ENCODE results near the gene KCNAB1. TPM values are rescaled to one million over a fixed set of nuclear protein-coding genes. Genes with fewer than 3 reads are reported as not detected.

KCNAB1 gene
- total and polyA plus RNA-seq, 2 donors (not counting 3 experiments of a cell fraction or from before 2014, with no cell fraction given), result 0.21 TPM; not detected in 1

DNA sequence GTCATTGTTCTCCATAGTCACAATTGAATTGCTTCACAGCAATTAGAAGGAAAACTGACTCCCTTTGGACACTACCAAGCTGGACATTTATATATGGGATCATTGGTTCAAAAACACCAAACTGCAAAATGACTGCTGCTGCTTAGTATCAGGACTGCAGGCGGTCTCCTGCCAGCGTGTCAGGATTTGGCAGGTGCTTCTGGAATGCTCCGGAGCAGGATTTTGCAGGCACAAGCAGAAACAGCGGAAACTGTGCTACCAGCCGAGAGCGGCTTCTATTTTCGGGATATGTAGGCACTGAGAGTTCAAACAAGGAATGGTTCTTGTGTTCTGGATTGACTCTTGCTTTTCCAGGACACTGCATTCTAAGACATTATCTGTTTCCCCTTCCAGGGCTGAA lies 339.1 kb downstream of the KCNAB1 start:
- no peak overlapping the region for H3K4me3 ChIP-seq (replicated peaks in 1 of 3; ENCODE audit: insufficient read depth in 1 of 3, low read depth in 1 of 3, low read length in 3 of 3)
- no TSS peak for BruUV-seq (replicated peaks)
- dilution Hi-C loops (cut with MboI; ENCODE audit: extremely low pct_ligation_motif_present, low sequenced_read_pairs), result no loop called here
- DNase-seq (ENCODE audit: low read depth, low spot score) (no peak), FAIRE-seq (no peak)
- H3K9me1 ChIP-seq (replicated peaks; ENCODE audit: control insufficient read depth, extremely low read depth, insufficient read depth, low read length), result no peaks in the 10 kb centered on the region
- POLR2A ChIA-PET, result no interaction called here
- H3K36me3 ChIP-seq (ENCODE audit: control insufficient read depth in 2 of 2, extremely low read depth in 1 of 2, insufficient read depth in 2 of 2, low read length in 2 of 2), result no peaks in the 10 kb centered on the region
- H3K4me1 ChIP-seq (ENCODE audit: control insufficient read depth, extremely low read depth, insufficient read depth, low read length), result no peaks in the 10 kb centered on the region
- H3K9ac ChIP-seq (replicated peaks; ENCODE audit: extremely low read depth, insufficient read depth, low read length), result no peak overlapping the region
- H3K27me3 ChIP-seq (ENCODE audit: control insufficient read depth in 2 of 2, insufficient read depth in 2 of 2, low read length in 2 of 2), result no peaks in the 10 kb centered on the region
- no peaks in the 10 kb centered on the region for H3K9me3 ChIP-seq (replicated peaks; ENCODE audit: control insufficient read depth, insufficient read depth, low read length)
- TF ChIP-seq EZH2 (IDR thresholded peaks at IDR 0.05; ENCODE audit: borderline replicate concordance, low read depth, low read length, severe bottlenecking) (no peak), POLR2A (IDR thresholded peaks at IDR 0.05; ENCODE audit: low read depth, low read length) (no peak), POLR2AphosphoS5 (IDR thresholded peaks at IDR 0.05; ENCODE audit: insufficient read depth, low read depth, low read length) (no peak), CTCF (IDR thresholded peaks at IDR 0.05; ENCODE audit: extremely low read depth in 1 of 2, insufficient read depth in 1 of 2, low read depth in 1 of 2, low read length in 2 of 2) (no peak)
- TF ChIP-seq, protein P1, sequence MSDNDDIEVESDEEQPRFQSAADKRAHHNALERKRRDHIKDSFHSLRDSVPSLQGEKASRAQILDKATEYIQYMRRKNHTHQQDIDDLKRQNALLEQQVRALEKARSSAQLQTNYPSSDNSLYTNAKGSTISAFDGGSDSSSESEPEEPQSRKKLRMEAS (IDR thresholded peaks at IDR 0.05; ENCODE audit: insufficient read depth, insufficient read length), result no peak
- no peak overlapping the region for H3K27ac ChIP-seq (ENCODE audit: insufficient read depth, low read depth, low read length)
- CTCF ChIA-PET, result interaction anchor here (1.1 to 3.3 kb wide), 4 partner anchors 9 to 76 kb away, joined by 3 to 25 read pairs (median 3); no protein-coding TSS in a partner anchor
- no peaks in the 10 kb centered on the region for H4K20me1 ChIP-seq (replicated peaks; ENCODE audit: control insufficient read depth, extremely low read depth, insufficient read depth, low read length)
- no peaks in the 10 kb centered on the region for H3K79me2 ChIP-seq (ENCODE audit: control insufficient read depth, insufficient read depth, low read length)
- intact Hi-C loops (cut with micrococcal nuclease), result no loop called here
- H2AFZ ChIP-seq (ENCODE audit: low read depth, low read length), result no peak overlapping the region
- H3K4me2 ChIP-seq (ENCODE audit: insufficient read depth, low read length), result no peak overlapping the region

DNA sequence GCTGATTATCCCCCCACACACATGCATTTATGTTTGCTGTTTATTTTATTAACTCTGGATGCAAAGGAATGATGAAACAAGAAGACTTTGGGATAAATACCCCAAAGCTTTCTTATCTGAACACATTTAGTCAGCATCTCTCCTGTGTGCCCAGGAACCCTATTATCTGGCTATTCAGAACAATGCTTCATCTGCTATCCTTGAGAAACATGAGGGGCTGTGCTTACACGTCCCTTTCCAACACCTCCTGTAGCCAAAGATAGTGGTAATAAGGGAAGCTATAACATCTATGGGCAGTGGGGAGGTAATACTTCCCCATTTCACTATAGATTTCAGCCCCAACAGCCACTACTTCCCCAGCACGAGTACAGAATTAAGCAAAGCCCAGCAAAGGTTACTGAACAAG lies 339.8 kb downstream of the KCNAB1 start:
- H3K4me3 ChIP-seq (replicated peaks in 1 of 3; ENCODE audit: insufficient read depth in 1 of 3, low read depth in 1 of 3, low read length in 3 of 3), result no peak overlapping the region
- no peak overlapping the region for H3K4me2 ChIP-seq (ENCODE audit: insufficient read depth, low read length)
- no peaks in the 10 kb centered on the region for H3K27me3 ChIP-seq (ENCODE audit: control insufficient read depth in 2 of 2, insufficient read depth in 2 of 2, low read length in 2 of 2)
- POLR2A ChIA-PET, result no interaction called here
- H4K20me1 ChIP-seq (replicated peaks; ENCODE audit: control insufficient read depth, extremely low read depth, insufficient read depth, low read length), result no peaks in the 10 kb centered on the region
- FAIRE-seq, result no peak
- no peak overlapping the region for H2AFZ ChIP-seq (ENCODE audit: low read depth, low read length)
- H3K27ac ChIP-seq (ENCODE audit: insufficient read depth, low read depth, low read length), result no peak overlapping the region
- TF ChIP-seq POLR2AphosphoS5 (IDR thresholded peaks at IDR 0.05; ENCODE audit: insufficient read depth, low read depth, low read length), result no peak
- no peak for TF ChIP-seq GATA2 (IDR thresholded peaks at IDR 0.05; ENCODE audit: insufficient read depth, insufficient read length, low read depth, low read length)
- TF ChIP-seq, protein P1 (IDR thresholded peaks at IDR 0.05; ENCODE audit: insufficient read depth, insufficient read length), result no peak
- no peak for TF ChIP-seq POLR2A (IDR thresholded peaks at IDR 0.05; ENCODE audit: low read depth, low read length)
- no peak for TF ChIP-seq EZH2 (IDR thresholded peaks at IDR 0.05; ENCODE audit: borderline replicate concordance, low read depth, low read length, severe bottlenecking)
- no peak for TF ChIP-seq FOS (IDR thresholded peaks at IDR 0.05; ENCODE audit: borderline replicate concordance, insufficient read depth, low read length)
- TF ChIP-seq CTCF (IDR thresholded peaks at IDR 0.05; ENCODE audit: extremely low read depth in 1 of 2, insufficient read depth in 1 of 2, low read depth in 1 of 2, low read length in 2 of 2), result no peak
- TF ChIP-seq JUN (IDR thresholded peaks at IDR 0.05; ENCODE audit: borderline replicate concordance, insufficient read depth, insufficient read length, low read depth), result no peak
- no peak for TF ChIP-seq MYC (IDR thresholded peaks at IDR 0.05; ENCODE audit: low read depth, low read length)
- no peaks in the 10 kb centered on the region for H3K9me1 ChIP-seq (replicated peaks; ENCODE audit: control insufficient read depth, extremely low read depth, insufficient read depth, low read length)
- H3K36me3 ChIP-seq (ENCODE audit: control insufficient read depth in 2 of 2, extremely low read depth in 1 of 2, insufficient read depth in 2 of 2, low read length in 2 of 2), result no peaks in the 10 kb centered on the region
- DNase-seq (ENCODE audit: low read depth, low spot score), result no peak
- no peak overlapping the region for H3K9ac ChIP-seq (replicated peaks; ENCODE audit: extremely low read depth, insufficient read depth, low read length)
- no TSS peak for BruUV-seq (replicated peaks)
- dilution Hi-C loops (cut with MboI; ENCODE audit: extremely low pct_ligation_motif_present, low sequenced_read_pairs), result no loop called here
- no peaks in the 10 kb centered on the region for H3K4me1 ChIP-seq (ENCODE audit: control insufficient read depth, extremely low read depth, insufficient read depth, low read length)
- intact Hi-C loops (cut with micrococcal nuclease), result no loop called here
- no peaks in the 10 kb centered on the region for H3K79me2 ChIP-seq (ENCODE audit: control insufficient read depth, insufficient read depth, low read length)
- CTCF ChIA-PET, result interaction anchor here (1.1 to 3.3 kb wide), 4 partner anchors 10 to 77 kb away, joined by 3 to 25 read pairs (median 3); no protein-coding TSS in a partner anchor
- H3K9me3 ChIP-seq (replicated peaks; ENCODE audit: control insufficient read depth, insufficient read depth, low read length), result no peaks in the 10 kb centered on the region

Data from endothelial cell of umbilical vein (primary cell).